HEK293 (cell line): ENCODE data around the gene USP32.
A peak's percentile ranks its signal among the peaks of the same experiment; 100 is the strongest.

Experiments
- BCL11A ChIP-seq: fragments of 450-650 bp; formaldehyde crosslinking; IDR thresholded peaks from 2 replicates; pipeline ENCODE4 v1.5.1; 2016; ENCODE audit warnings: low read depth, missing biosample characterization, missing genetic modification characterization
- EGR2 ChIP-seq: fragments of 450-650 bp; formaldehyde crosslinking; IDR thresholded peaks from 2 replicates; pipeline ENCODE4 v1.5.1; 2016; ENCODE audit warnings: low read depth, missing biosample characterization, missing genetic modification characterization
- GFI1B ChIP-seq: fragments of 450-650 bp; formaldehyde crosslinking; IDR thresholded peaks from 2 replicates; pipeline ENCODE4 v1.5.1; 2016; ENCODE audit warnings: missing biosample characterization, missing genetic modification characterization
- PRDM1 ChIP-seq: fragments of 450-650 bp; formaldehyde crosslinking; IDR thresholded peaks from 2 replicates; pipeline ENCODE4; 2016; ENCODE audit warnings: missing biosample characterization, missing genetic modification characterization
- SCRT2 ChIP-seq: fragments of 450-650 bp; formaldehyde crosslinking; IDR thresholded peaks from 2 replicates; pipeline ENCODE4 v1.5.1; 2016; ENCODE audit warnings: missing biosample characterization, missing genetic modification characterization
- ZBTB8A ChIP-seq: fragments of 450-650 bp; formaldehyde crosslinking; IDR thresholded peaks from 2 replicates; pipeline ENCODE4 v1.5.1; 2016; ENCODE audit warnings: missing biosample characterization, missing genetic modification characterization
- ZFHX2 ChIP-seq: fragments of 450-650 bp; formaldehyde crosslinking; conservative IDR thresholded peaks from 2 replicates; pipeline ENCODE4 v1.5.1; 2016; ENCODE audit warnings: missing biosample characterization, missing genetic modification characterization
- ZNF140 ChIP-seq: fragments of 450-650 bp; formaldehyde crosslinking; IDR thresholded peaks from 2 replicates; pipeline ENCODE4 v1.5.1; 2016; ENCODE audit warnings: missing biosample characterization, missing genetic modification characterization
- ZNF211 ChIP-seq: fragments of 450-650 bp; formaldehyde crosslinking; IDR thresholded peaks from 2 replicates; pipeline ENCODE4 v1.5.1; 2016; ENCODE audit warnings: low read depth, missing biosample characterization, missing genetic modification characterization
- ZNF274 ChIP-seq, 2 experiments: fragments of 200-500 bp in 1 of 2; fragments of 450-650 bp in 1 of 2; sonication (Bioruptor generic) in 1 of 2; formaldehyde crosslinking in 1 of 2; IDR thresholded peaks; 2 replicates each; pipeline versions ENCODE4 v1.5.1 to v1.6.1; 2014 to 2016; ENCODE audit warnings: borderline replicate concordance in 1 of 2, inconsistent platforms in 1 of 2, low read length in 1 of 2, missing biosample characterization in 1 of 2, missing genetic modification characterization in 1 of 2
- ZNF292 ChIP-seq: fragments of 450-650 bp; formaldehyde crosslinking; IDR thresholded peaks from 2 replicates; pipeline ENCODE4 v1.5.1; 2016; ENCODE audit warnings: low read depth, missing biosample characterization, missing genetic modification characterization, borderline replicate concordance
- ZNF302 ChIP-seq: fragments of 450-650 bp; formaldehyde crosslinking; IDR thresholded peaks from 2 replicates; pipeline ENCODE4 v1.5.1; 2016; ENCODE audit warnings: missing biosample characterization, missing genetic modification characterization, low read depth
- ZNF341 ChIP-seq: fragments of 450-650 bp; formaldehyde crosslinking; IDR thresholded peaks from 2 replicates; pipeline ENCODE4; 2016; ENCODE audit warnings: low read depth, missing biosample characterization, missing genetic modification characterization
- ZNF354C ChIP-seq: fragments of 450-650 bp; formaldehyde crosslinking; IDR thresholded peaks from 2 replicates; pipeline ENCODE4 v1.5.1; 2016; ENCODE audit warnings: missing biosample characterization, missing genetic modification characterization, low read depth, borderline replicate concordance
- ZNF654 ChIP-seq: fragments of 450-650 bp; formaldehyde crosslinking; IDR thresholded peaks from 2 replicates; pipeline ENCODE4 v1.5.1; 2016; ENCODE audit warnings: low read depth, missing biosample characterization, missing genetic modification characterization
- ZNF792 ChIP-seq: fragments of 450-650 bp; formaldehyde crosslinking; IDR thresholded peaks from 2 replicates; pipeline ENCODE4 v1.5.1; 2016; ENCODE audit warnings: missing biosample characterization, missing genetic modification characterization
- ZSCAN30 ChIP-seq: fragments of 450-650 bp; IDR thresholded peaks from 2 replicates; pipeline ENCODE4 v1.5.1; 2018; ENCODE audit warnings: missing biosample characterization, mild to moderate bottlenecking, missing genetic modification characterization, moderate library complexity
- TF ChIP-seq, protein P1 (sequence below): fragments of 450-650 bp; formaldehyde crosslinking; IDR thresholded peaks from 2 replicates; pipeline ENCODE4 v1.5.1; 2017; ENCODE audit warnings: missing biosample characterization, missing genetic modification characterization
- TF ChIP-seq, protein P2 (sequence below): fragments of 450-650 bp; formaldehyde crosslinking; IDR thresholded peaks from 2 replicates; pipeline ENCODE4 v1.5.1; 2016; ENCODE audit warnings: missing biosample characterization, missing genetic modification characterization
- TF ChIP-seq, protein P3 (sequence below): fragments of 450-650 bp; formaldehyde crosslinking; IDR thresholded peaks from 2 replicates; pipeline ENCODE4 v1.5.1; 2016; ENCODE audit warnings: missing biosample characterization, missing genetic modification characterization
- TF ChIP-seq, protein P4 (sequence below): fragments of 450-650 bp; formaldehyde crosslinking; IDR thresholded peaks from 2 replicates; pipeline ENCODE4 v1.5.1; 2016; ENCODE audit warnings: missing biosample characterization, missing genetic modification characterization
- TF ChIP-seq, protein P5 (sequence below): fragments of 450-650 bp; formaldehyde crosslinking; IDR thresholded peaks from 2 replicates; pipeline ENCODE4 v1.5.0; 2017; ENCODE audit warnings: missing biosample characterization, missing genetic modification characterization, borderline replicate concordance
- TF ChIP-seq, protein P6 (sequence below): fragments of 450-650 bp; formaldehyde crosslinking; IDR thresholded peaks from 2 replicates; pipeline ENCODE4 v1.5.1; 2016; ENCODE audit warnings: missing biosample characterization, missing genetic modification characterization
- TF ChIP-seq, protein P7 (sequence below): fragments of 450-650 bp; formaldehyde crosslinking; IDR thresholded peaks from 2 replicates; pipeline ENCODE4 v1.5.1; 2017; ENCODE audit warnings: missing biosample characterization, missing genetic modification characterization
- TF ChIP-seq, protein P8 (sequence below): fragments of 450-650 bp; formaldehyde crosslinking; IDR thresholded peaks from 2 replicates; pipeline ENCODE4 v1.5.1; 2016; ENCODE audit warnings: missing biosample characterization, missing genetic modification characterization
- TF ChIP-seq, protein P9 (sequence below): fragments of 450-650 bp; IDR thresholded peaks from 2 replicates; pipeline ENCODE4 v1.5.1; 2018; ENCODE audit warnings: missing biosample characterization, mild to moderate bottlenecking, missing genetic modification characterization

USP32 gene

DNA sequence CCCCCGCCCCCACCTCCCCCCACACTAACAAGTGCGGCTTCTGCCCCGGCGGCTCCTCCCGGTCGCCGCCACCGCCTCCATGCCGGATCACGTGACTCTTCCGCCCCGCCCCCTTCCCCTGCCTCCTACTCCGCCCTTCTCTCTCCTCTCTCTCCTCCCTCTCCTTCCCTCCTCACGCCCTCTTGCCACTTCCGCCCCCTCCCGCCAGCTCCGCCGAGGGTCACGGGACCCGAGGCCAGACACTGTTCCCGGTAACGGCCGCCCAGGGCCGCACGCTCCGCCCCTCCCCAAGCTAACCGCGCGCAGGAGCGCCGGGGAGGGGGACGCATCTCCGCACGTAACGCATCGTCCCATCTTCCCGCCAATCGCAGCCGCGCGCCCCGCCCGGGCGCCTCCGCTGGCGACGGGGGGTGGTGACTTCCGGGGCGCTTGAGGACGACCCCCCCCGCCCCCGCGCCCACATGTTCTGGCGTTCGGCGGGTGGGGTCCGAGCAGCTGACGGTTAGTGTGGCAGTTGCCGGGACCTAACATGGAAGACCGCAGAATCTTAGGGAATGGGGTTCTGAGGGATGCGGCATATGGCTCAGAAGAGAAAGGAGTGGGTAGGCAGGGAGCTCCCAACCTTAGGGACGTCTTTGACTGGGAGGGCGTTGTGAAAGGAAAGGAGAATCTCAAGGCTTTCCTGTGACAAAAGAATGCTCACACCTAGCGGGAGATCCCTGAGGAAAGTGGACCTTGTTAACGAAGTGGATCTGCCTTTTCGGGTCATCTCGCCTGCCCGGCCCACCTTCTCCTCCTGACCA lies at the start of gene USP32 (continued):
- TF ChIP-seq ZNF354C (tag by site-specific recombination) (no peak), ZNF292 (tag by site-specific recombination) (no peak), SCRT2 (tag by site-specific recombination) (no peak; the same call in none of the 2 replicates), ZNF341 (peak; percentile 99), EGR2 (peak; percentile 99), ZNF654 (no peak), ZBTB8A (tag by site-specific recombination) (no peak), ZNF302 (tag by site-specific recombination) (no peak), ZNF792 (no peak), GFI1B (tag by site-specific recombination) (no peak), ZNF211 (tag by site-specific recombination) (no peak), ZFHX2 (tag by site-specific recombination) (peak; percentile 99), ZNF140 (tag by site-specific recombination) (no peak), ZSCAN30 (tag by site-specific recombination) (peak; percentile 54), BCL11A (peak; percentile 89), ZNF274 (IDR thresholded peaks at IDR 0.05; ENCODE audit: low read length) (no peak), ZNF274 (tag by site-specific recombination; IDR thresholded peaks at IDR 0.05; ENCODE audit: borderline replicate concordance) (no peak), PRDM1 (tag by site-specific recombination) (peak; percentile 89)
- TF ChIP-seq, protein P1, sequence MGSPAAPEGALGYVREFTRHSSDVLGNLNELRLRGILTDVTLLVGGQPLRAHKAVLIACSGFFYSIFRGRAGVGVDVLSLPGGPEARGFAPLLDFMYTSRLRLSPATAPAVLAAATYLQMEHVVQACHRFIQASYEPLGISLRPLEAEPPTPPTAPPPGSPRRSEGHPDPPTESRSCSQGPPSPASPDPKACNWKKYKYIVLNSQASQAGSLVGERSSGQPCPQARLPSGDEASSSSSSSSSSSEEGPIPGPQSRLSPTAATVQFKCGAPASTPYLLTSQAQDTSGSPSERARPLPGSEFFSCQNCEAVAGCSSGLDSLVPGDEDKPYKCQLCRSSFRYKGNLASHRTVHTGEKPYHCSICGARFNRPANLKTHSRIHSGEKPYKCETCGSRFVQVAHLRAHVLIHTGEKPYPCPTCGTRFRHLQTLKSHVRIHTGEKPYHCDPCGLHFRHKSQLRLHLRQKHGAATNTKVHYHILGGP (tag by site-specific recombination), result no peak
- TF ChIP-seq, protein P2, sequence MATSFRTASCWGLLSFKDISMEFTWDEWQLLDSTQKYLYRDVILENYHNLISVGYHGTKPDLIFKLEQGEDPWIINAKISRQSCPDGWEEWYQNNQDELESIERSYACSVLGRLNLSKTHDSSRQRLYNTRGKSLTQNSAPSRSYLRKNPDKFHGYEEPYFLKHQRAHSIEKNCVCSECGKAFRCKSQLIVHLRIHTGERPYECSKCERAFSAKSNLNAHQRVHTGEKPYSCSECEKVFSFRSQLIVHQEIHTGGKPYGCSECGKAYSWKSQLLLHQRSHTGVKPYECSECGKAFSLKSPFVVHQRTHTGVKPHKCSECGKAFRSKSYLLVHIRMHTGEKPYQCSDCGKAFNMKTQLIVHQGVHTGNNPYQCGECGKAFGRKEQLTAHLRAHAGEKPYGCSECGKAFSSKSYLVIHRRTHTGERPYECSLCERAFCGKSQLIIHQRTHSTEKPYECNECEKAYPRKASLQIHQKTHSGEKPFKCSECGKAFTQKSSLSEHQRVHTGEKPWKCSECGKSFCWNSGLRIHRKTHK (tag by site-specific recombination), result no peak
- TF ChIP-seq, protein P3, sequence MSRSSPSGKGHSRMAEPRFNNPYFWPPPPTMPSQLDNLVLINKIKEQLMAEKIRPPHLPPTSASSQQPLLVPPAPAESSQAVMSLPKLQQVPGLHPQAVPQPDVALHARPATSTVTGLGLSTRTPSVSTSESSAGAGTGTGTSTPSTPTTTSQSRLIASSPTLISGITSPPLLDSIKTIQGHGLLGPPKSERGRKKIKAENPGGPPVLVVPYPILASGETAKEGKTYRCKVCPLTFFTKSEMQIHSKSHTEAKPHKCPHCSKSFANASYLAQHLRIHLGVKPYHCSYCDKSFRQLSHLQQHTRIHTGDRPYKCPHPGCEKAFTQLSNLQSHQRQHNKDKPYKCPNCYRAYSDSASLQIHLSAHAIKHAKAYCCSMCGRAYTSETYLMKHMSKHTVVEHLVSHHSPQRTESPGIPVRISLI, result no peak
- TF ChIP-seq, protein P4, sequence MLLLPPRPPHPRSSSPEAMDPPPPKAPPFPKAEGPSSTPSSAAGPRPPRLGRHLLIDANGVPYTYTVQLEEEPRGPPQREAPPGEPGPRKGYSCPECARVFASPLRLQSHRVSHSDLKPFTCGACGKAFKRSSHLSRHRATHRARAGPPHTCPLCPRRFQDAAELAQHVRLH, result no peak
- TF ChIP-seq, protein P5, sequence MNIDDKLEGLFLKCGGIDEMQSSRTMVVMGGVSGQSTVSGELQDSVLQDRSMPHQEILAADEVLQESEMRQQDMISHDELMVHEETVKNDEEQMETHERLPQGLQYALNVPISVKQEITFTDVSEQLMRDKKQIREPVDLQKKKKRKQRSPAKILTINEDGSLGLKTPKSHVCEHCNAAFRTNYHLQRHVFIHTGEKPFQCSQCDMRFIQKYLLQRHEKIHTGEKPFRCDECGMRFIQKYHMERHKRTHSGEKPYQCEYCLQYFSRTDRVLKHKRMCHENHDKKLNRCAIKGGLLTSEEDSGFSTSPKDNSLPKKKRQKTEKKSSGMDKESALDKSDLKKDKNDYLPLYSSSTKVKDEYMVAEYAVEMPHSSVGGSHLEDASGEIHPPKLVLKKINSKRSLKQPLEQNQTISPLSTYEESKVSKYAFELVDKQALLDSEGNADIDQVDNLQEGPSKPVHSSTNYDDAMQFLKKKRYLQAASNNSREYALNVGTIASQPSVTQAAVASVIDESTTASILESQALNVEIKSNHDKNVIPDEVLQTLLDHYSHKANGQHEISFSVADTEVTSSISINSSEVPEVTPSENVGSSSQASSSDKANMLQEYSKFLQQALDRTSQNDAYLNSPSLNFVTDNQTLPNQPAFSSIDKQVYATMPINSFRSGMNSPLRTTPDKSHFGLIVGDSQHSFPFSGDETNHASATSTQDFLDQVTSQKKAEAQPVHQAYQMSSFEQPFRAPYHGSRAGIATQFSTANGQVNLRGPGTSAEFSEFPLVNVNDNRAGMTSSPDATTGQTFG (tag by site-specific recombination), result no peak
- TF ChIP-seq, protein P6, sequence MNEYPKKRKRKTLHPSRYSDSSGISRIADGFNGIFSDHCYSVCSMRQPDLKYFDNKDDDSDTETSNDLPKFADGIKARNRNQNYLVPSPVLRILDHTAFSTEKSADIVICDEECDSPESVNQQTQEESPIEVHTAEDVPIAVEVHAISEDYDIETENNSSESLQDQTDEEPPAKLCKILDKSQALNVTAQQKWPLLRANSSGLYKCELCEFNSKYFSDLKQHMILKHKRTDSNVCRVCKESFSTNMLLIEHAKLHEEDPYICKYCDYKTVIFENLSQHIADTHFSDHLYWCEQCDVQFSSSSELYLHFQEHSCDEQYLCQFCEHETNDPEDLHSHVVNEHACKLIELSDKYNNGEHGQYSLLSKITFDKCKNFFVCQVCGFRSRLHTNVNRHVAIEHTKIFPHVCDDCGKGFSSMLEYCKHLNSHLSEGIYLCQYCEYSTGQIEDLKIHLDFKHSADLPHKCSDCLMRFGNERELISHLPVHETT (tag by site-specific recombination), result peak; percentile 73
- TF ChIP-seq, protein P7, sequence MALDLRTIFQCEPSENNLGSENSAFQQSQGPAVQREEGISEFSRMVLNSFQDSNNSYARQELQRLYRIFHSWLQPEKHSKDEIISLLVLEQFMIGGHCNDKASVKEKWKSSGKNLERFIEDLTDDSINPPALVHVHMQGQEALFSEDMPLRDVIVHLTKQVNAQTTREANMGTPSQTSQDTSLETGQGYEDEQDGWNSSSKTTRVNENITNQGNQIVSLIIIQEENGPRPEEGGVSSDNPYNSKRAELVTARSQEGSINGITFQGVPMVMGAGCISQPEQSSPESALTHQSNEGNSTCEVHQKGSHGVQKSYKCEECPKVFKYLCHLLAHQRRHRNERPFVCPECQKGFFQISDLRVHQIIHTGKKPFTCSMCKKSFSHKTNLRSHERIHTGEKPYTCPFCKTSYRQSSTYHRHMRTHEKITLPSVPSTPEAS, result no peak; the same call in 1 of the 2 replicates
- TF ChIP-seq, protein P8, sequence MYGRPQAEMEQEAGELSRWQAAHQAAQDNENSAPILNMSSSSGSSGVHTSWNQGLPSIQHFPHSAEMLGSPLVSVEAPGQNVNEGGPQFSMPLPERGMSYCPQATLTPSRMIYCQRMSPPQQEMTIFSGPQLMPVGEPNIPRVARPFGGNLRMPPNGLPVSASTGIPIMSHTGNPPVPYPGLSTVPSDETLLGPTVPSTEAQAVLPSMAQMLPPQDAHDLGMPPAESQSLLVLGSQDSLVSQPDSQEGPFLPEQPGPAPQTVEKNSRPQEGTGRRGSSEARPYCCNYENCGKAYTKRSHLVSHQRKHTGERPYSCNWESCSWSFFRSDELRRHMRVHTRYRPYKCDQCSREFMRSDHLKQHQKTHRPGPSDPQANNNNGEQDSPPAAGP, result peak; percentile 89
- TF ChIP-seq, protein P9, sequence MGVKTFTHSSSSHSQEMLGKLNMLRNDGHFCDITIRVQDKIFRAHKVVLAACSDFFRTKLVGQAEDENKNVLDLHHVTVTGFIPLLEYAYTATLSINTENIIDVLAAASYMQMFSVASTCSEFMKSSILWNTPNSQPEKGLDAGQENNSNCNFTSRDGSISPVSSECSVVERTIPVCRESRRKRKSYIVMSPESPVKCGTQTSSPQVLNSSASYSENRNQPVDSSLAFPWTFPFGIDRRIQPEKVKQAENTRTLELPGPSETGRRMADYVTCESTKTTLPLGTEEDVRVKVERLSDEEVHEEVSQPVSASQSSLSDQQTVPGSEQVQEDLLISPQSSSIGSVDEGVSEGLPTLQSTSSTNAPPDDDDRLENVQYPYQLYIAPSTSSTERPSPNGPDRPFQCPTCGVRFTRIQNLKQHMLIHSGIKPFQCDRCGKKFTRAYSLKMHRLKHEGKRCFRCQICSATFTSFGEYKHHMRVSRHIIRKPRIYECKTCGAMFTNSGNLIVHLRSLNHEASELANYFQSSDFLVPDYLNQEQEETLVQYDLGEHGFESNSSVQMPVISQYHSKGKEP (tag by site-specific recombination), result peak; percentile 65
